ENCODE results near the gene SNTG2. TPM values are rescaled to one million over a fixed set of nuclear protein-coding genes. Genes with fewer than 3 reads are reported as not detected.

The SNTG2 gene
- total RNA-seq, 5 donors from 2014 or later (not counting 1 experiment from before 2014, with no cell fraction given), result 0.86 to 4.8 (median 2.7) TPM

DNA sequence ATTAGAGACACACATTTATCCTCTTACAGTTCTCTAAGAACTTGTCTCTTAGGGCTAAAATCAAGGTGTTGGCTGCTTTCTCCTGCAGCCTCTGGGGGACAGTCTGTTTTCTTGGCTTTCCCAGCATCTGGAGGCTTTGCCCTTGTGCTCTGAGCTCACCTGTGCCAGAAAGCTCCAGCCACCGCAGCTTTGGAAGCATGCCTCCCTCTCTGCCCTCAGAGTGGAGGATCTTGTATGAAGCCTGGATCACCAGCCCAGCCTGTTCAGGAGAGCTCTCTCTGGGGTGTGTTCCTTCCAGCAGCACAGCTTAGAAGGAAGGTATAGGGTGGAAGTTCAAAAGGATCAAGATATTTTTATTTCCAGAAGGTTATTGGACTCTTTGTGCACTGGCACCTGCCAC, 409.5 kb downstream of the SNTG2 start:
- H3K27ac Mint-ChIP-seq, result no peak overlapping the region
- no peak overlapping the region for H3K27ac ChIP-seq (ENCODE audit: low read length)
- CTCF ChIA-PET, result interaction anchor here in 1 of 2 donors (0.7 kb wide), 1 partner anchor 9 kb away, joined by 5 read pairs; no protein-coding TSS in a partner anchor

GRCh38 chr2:1360557-1361250, 410.1 kb downstream of the SNTG2 start:
- POLR2A ChIA-PET, result no interaction called here
- no peak for ATAC-seq (replicated peaks in 1 of 4)

More for the DNA sequence above, 409.5 kb downstream of the SNTG2 start:
- DNase-seq (no peak), ATAC-seq (replicated peaks in 1 of 4) (no peak)
- H3K9me3 Mint-ChIP-seq, result no peaks in the 10 kb centered on the region
- Histone ChIP-seq H3K4me3 (ENCODE audit: control insufficient read depth in 1 of 2, extremely low read depth in 1 of 2, low read length in 1 of 2) (no peak overlapping the region), H3K36me3 (ENCODE audit: control insufficient read depth in 2 of 2, extremely low read depth in 1 of 2, insufficient read depth in 1 of 2, low read length in 1 of 2) (no peaks in the 10 kb centered on the region), H3K4me1 (ENCODE audit: control insufficient read depth in 1 of 2, extremely low read depth in 1 of 2, insufficient read depth in 2 of 2, low read length in 2 of 2) (no peaks in the 10 kb centered on the region), H3K9me3 (no peaks in the 10 kb centered on the region), H3K27me3 (replicated peaks in 1 of 2; ENCODE audit: control insufficient read depth in 2 of 2, extremely low read depth in 1 of 2, insufficient read depth in 2 of 2, low read length in 1 of 2) (peaks cover 0 to 2% of the 10 kb centered on the region in 2 experiments)
- H3K36me3 Mint-ChIP-seq, result no peaks in the 10 kb centered on the region
- POLR2A ChIA-PET, result no interaction called here
- H3K4me3 Mint-ChIP-seq, result no peak overlapping the region
- H3K4me1 Mint-ChIP-seq, result no peaks in the 10 kb centered on the region
- WGBS (ENCODE audit: insufficient coverage), result 71% methylated on average over 1 of the region's 1 CpG
- peaks cover 0 to 2% of the 10 kb centered on the region in 2 donors for H3K27me3 Mint-ChIP-seq

DNA sequence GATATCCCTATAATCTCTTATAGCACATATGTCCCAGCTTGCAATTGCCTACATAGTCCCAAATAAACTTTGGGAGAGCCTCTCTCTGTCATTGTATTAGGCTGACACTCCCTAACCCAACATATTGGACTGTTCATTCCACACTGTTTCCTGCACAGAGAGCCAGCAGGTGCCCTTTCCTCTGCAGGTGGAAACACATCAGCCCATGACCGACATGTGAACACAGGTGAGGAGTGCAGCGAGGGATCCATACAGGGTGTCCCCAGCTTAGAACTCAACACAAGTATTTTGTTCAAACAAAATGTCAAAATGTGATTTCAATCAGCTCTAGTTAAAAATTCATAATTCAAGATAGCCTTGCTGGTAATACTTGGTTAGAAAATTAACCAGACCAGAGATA, 412.7 kb downstream of the SNTG2 start:
- Histone ChIP-seq H3K27me3 (replicated peaks in 1 of 2; ENCODE audit: control insufficient read depth in 2 of 2, extremely low read depth in 1 of 2, insufficient read depth in 2 of 2, low read length in 1 of 2) (peaks cover 0 to 6% of the 10 kb centered on the region in 2 experiments), H3K36me3 (ENCODE audit: control insufficient read depth in 2 of 2, extremely low read depth in 1 of 2, insufficient read depth in 1 of 2, low read length in 1 of 2) (no peaks in the 10 kb centered on the region), H3K4me3 (ENCODE audit: control insufficient read depth in 1 of 2, extremely low read depth in 1 of 2, low read length in 1 of 2) (no peak overlapping the region), H3K27ac (ENCODE audit: low read length) (no peak overlapping the region), H3K4me1 (ENCODE audit: control insufficient read depth in 1 of 2, extremely low read depth in 1 of 2, insufficient read depth in 2 of 2, low read length in 2 of 2) (no peaks in the 10 kb centered on the region), H3K9me3 (no peaks in the 10 kb centered on the region)
- Mint-ChIP-seq H3K4me3 (no peak overlapping the region), H3K27ac (no peak overlapping the region), H3K9me3 (no peaks in the 10 kb centered on the region), H3K36me3 (no peaks in the 10 kb centered on the region), H3K4me1 (peaks cover 0 to 16% (median 15%) of the 10 kb centered on the region in 3 donors), H3K27me3 (peaks cover 0 to 1% of the 10 kb centered on the region in 2 donors)
- CTCF ChIA-PET, result interaction anchor here in 1 of 2 donors (0.7 kb wide), 1 partner anchor 14 kb away, joined by 3 read pairs; no protein-coding TSS in a partner anchor
- WGBS (ENCODE audit: insufficient coverage), result 100% methylated on average over 1 of the region's 2 CpGs
- ATAC-seq (replicated peaks in 1 of 4) (no peak), DNase-seq (no peak)
- POLR2A ChIA-PET, result no interaction called here

More at GRCh38 chr2:1360557-1361250, 410.1 kb downstream of the SNTG2 start:
- no peaks in the 10 kb centered on the region for H3K9me3 ChIP-seq
- WGBS (ENCODE audit: insufficient coverage), result 100% methylated on average over 3 of the region's 6 CpGs
- H3K4me1 ChIP-seq (ENCODE audit: control insufficient read depth in 1 of 2, extremely low read depth in 1 of 2, insufficient read depth in 2 of 2, low read length in 2 of 2), result no peaks in the 10 kb centered on the region
- Mint-ChIP-seq H3K9me3 (no peaks in the 10 kb centered on the region), H3K36me3 (no peaks in the 10 kb centered on the region), H3K27ac (no peak overlapping the region), H3K27me3 (peaks cover 0 to 2% of the 10 kb centered on the region in 2 donors), H3K4me3 (no peak overlapping the region), H3K4me1 (peaks cover 0 to 4% (median 3%) of the 10 kb centered on the region in 3 donors)
- DNase-seq, result no peak
- H3K4me3 ChIP-seq (ENCODE audit: control insufficient read depth in 1 of 2, extremely low read depth in 1 of 2, low read length in 1 of 2), result no peak overlapping the region
- no peak overlapping the region for H3K27ac ChIP-seq (ENCODE audit: low read length)
- peaks cover 0 to 2% of the 10 kb centered on the region in 2 experiments for H3K27me3 ChIP-seq (replicated peaks in 1 of 2; ENCODE audit: control insufficient read depth in 2 of 2, extremely low read depth in 1 of 2, insufficient read depth in 2 of 2, low read length in 1 of 2)
- no peaks in the 10 kb centered on the region for H3K36me3 ChIP-seq (ENCODE audit: control insufficient read depth in 2 of 2, extremely low read depth in 1 of 2, insufficient read depth in 1 of 2, low read length in 1 of 2)
- CTCF ChIA-PET, result interaction anchor here in 1 of 2 donors (0.7 kb wide), 1 partner anchor 8 kb away, joined by 5 read pairs; no protein-coding TSS in a partner anchor

DNA sequence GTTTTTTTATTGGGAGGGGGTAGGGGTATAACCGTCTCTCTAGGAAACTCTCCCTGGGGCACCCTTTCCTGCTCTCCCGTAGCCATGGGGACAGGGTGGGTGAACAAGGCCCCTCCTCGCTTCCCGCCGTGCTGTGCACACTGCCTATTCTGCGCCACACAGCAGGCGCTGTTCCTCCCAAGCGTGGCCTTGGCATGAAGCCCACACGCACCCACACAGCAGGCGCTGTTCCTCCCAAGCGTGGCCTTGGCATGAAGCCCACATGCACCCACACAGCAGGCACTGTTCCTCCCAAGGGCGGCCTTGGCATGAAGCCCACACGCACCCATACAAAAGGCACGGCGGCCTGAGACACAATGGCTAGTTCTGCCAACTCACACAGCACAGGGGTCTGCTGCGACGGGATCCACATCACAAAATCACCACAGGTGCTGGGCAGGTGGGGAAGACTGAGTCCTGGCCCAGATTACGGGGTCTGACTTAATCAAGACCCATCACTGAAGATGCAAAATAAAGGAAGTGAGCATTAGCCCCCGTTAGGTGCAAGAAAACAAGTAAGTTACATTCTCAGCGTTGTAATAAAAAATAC, 416.0 kb downstream of the SNTG2 start:
- peak in 5 of 35 experiments; percentile 4 to 24 (median 5) for DNase-seq
- Histone ChIP-seq H3K27me3 (replicated peaks in 1 of 2; ENCODE audit: control insufficient read depth in 2 of 2, extremely low read depth in 1 of 2, insufficient read depth in 2 of 2, low read length in 1 of 2) (peaks cover 0 to 4% of the 10 kb centered on the region in 2 experiments), H3K4me1 (ENCODE audit: control insufficient read depth in 1 of 2, extremely low read depth in 1 of 2, insufficient read depth in 2 of 2, low read length in 2 of 2) (no peaks in the 10 kb centered on the region), H3K27ac (ENCODE audit: low read length) (no peak overlapping the region), H3K4me3 (ENCODE audit: control insufficient read depth in 1 of 2, extremely low read depth in 1 of 2, low read length in 1 of 2) (no peak overlapping the region), H3K9me3 (no peaks in the 10 kb centered on the region), H3K36me3 (ENCODE audit: control insufficient read depth in 2 of 2, extremely low read depth in 1 of 2, insufficient read depth in 1 of 2, low read length in 1 of 2) (no peaks in the 10 kb centered on the region)
- 30% methylated on average over 15 of the region's 20 CpGs for WGBS (ENCODE audit: insufficient coverage)
- Mint-ChIP-seq H3K36me3 (no peaks in the 10 kb centered on the region), H3K4me3 (peak overlapping the region in 1 of 3 donors; percentile 53), H3K4me1 (peaks cover 0 to 16% (median 15%) of the 10 kb centered on the region in 3 donors), H3K9me3 (no peaks in the 10 kb centered on the region), H3K27ac (no peak overlapping the region), H3K27me3 (no peaks in the 10 kb centered on the region)
- peak in 2 of 4 experiments; percentile 42 to 60 for ATAC-seq (replicated peaks in 1 of 4)
- POLR2A ChIA-PET, result no interaction called here
- CTCF ChIA-PET, result no interaction called here

DNA sequence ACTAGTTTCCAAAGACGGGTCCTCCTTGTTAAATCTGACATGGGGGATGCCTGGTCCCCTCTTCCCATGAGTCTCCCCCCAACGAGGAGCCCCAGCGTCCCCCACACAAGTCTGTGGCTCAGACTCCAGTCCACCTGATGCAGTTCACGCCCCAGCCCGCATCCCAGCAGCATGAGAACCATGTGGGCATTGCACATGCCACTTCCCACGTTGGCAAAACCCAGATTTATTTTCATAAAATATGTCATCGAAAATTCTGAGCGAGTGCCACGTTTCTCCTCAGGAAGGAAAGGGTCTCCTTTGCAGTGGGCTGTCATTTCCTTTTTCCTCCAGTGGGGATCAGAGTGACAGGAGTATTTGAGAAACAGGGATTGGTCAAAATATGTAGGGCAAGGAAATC, 417.0 kb downstream of the SNTG2 start:
- H3K27me3 ChIP-seq (replicated peaks in 1 of 2; ENCODE audit: control insufficient read depth in 2 of 2, extremely low read depth in 1 of 2, insufficient read depth in 2 of 2, low read length in 1 of 2), result peaks cover 0 to 4% of the 10 kb centered on the region in 2 experiments
- no peak overlapping the region for H3K27ac ChIP-seq (ENCODE audit: low read length)
- DNase-seq (no peak), ATAC-seq (replicated peaks in 1 of 4) (no peak)
- H3K4me1 ChIP-seq (ENCODE audit: control insufficient read depth in 1 of 2, extremely low read depth in 1 of 2, insufficient read depth in 2 of 2, low read length in 2 of 2), result no peaks in the 10 kb centered on the region
- H3K27ac Mint-ChIP-seq, result no peak overlapping the region
- 54% methylated on average over 3 of the region's 9 CpGs for WGBS (ENCODE audit: insufficient coverage)
- H3K4me3 Mint-ChIP-seq, result no peak overlapping the region
- no peaks in the 10 kb centered on the region for H3K9me3 Mint-ChIP-seq
- ChIA-PET POLR2A (no interaction called here), CTCF (no interaction called here)
- no peaks in the 10 kb centered on the region for H3K36me3 ChIP-seq (ENCODE audit: control insufficient read depth in 2 of 2, extremely low read depth in 1 of 2, insufficient read depth in 1 of 2, low read length in 1 of 2)
- no peaks in the 10 kb centered on the region for H3K9me3 ChIP-seq
- no peak overlapping the region for H3K4me3 ChIP-seq (ENCODE audit: control insufficient read depth in 1 of 2, extremely low read depth in 1 of 2, low read length in 1 of 2)
- H3K27me3 Mint-ChIP-seq, result no peaks in the 10 kb centered on the region
- H3K36me3 Mint-ChIP-seq, result no peaks in the 10 kb centered on the region
- H3K4me1 Mint-ChIP-seq, result peaks cover 0 to 16% (median 15%) of the 10 kb centered on the region in 3 donors

DNA sequence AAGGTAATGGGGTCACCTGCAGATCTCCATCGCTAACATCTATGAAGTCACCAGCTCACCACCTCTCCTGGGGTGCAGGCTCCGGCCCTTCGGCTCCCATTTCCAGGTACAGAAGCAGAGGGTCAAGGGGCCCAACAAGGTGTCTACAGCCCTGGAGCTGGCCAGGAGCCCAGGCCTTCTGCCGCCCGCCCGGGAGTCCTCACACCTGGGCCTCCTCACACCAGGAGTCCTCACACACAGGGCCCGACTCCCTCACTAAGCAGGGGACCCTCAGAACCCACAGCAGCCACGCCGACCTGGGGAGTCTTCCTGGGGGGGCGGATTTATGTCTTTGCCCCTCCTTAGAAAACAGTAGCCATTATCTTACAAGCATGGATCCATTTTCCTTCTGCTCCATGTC, 419.3 kb downstream of the SNTG2 start:
- H3K36me3 Mint-ChIP-seq, result no peaks in the 10 kb centered on the region
- peaks cover 0 to 16% (median 15%) of the 10 kb centered on the region in 3 donors for H3K4me1 Mint-ChIP-seq
- DNase-seq (no peak), ATAC-seq (replicated peaks in 1 of 4) (no peak)
- Histone ChIP-seq H3K4me3 (ENCODE audit: control insufficient read depth in 1 of 2, extremely low read depth in 1 of 2, low read length in 1 of 2) (no peak overlapping the region), H3K4me1 (ENCODE audit: control insufficient read depth in 1 of 2, extremely low read depth in 1 of 2, insufficient read depth in 2 of 2, low read length in 2 of 2) (no peaks in the 10 kb centered on the region), H3K9me3 (no peaks in the 10 kb centered on the region), H3K36me3 (ENCODE audit: control insufficient read depth in 2 of 2, extremely low read depth in 1 of 2, insufficient read depth in 1 of 2, low read length in 1 of 2) (no peaks in the 10 kb centered on the region), H3K27ac (ENCODE audit: low read length) (no peak overlapping the region), H3K27me3 (replicated peaks in 1 of 2; ENCODE audit: control insufficient read depth in 2 of 2, extremely low read depth in 1 of 2, insufficient read depth in 2 of 2, low read length in 1 of 2) (peaks cover 0 to 4% of the 10 kb centered on the region in 2 experiments)
- H3K4me3 Mint-ChIP-seq, result no peak overlapping the region
- ChIA-PET POLR2A (no interaction called here), CTCF (no interaction called here)
- H3K27me3 Mint-ChIP-seq, result no peaks in the 10 kb centered on the region
- H3K27ac Mint-ChIP-seq, result no peak overlapping the region
- H3K9me3 Mint-ChIP-seq, result no peaks in the 10 kb centered on the region
- WGBS (ENCODE audit: insufficient coverage), result 85% methylated on average over 6 of the region's 10 CpGs

Data from T-cell (primary cell).